Activated gamma-delta T cell treated with anti-CD3 and anti-CD28 coated beads, Interleukin-2, amount 50 U/mL, for 16 hours (primary cell): ENCODE data around the gene FNBP1L.
A peak's percentile ranks its signal among the peaks of the same experiment; 100 is the strongest.

Experiments used
- DNase-seq: peaks from one replicate; pipeline ENCODE4 v3.0.0-alpha.2; 2020; ENCODE audit warnings: low read depth

The FNBP1L gene

DNA sequence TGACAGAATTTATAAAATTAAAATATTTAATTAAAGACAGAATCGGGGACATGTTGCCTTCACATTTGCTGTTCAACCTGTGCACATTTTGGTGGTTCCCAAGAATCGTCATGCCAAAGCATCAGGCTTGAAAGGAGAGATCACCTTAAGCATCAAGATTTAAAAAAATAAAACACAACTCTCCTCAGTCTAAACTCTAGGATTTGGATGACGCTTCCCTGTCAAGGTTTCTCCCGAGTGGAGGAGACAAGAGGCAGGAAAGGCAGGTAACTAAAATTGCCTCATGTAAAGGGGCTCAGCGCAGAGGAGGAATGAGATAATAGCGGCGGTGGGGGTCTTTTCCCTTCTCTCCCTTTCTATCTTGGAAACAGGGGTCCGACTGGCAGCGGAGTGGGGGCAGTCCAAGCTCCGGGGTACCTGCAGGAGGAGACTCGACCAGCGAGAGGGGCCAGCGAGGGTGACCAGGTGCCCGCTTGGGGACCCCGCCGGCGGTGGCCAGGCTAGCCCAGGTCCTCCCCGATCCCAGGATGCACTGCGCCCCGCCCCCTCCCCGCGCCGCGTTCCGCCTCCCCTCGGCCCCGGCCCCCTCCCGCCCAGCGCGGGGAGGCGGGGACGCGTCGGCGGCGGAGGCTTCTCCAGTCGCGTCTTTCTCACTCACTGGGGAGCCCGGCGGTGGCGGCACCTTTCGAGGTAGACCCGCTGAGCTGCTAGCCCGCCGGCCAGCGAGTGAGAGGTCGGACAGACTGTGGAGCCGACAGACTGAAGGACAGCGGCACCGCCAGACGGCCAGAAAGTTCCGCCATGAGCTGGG is at the start of gene FNBP1L:
Gene FNBP1L, plus strand, starts transcription at position 638 of the 811 bp plus-strand sequence. Its CDS starts 164 bp downstream, at position 802.
- peak; percentile 17 for DNase-seq

GRCh38 chr1:93399781-93400180 is 48.1 kb upstream of the FNBP1L start:
- no peak for DNase-seq

- no peak for DNase-seq
Observed at GRCh38 chr1:93408203-93408602, 39.7 kb upstream of the FNBP1L start.

- DNase-seq = no peak
Observed at GRCh38 chr1:93411000-93411399, 36.9 kb upstream of the FNBP1L start.

DNA sequence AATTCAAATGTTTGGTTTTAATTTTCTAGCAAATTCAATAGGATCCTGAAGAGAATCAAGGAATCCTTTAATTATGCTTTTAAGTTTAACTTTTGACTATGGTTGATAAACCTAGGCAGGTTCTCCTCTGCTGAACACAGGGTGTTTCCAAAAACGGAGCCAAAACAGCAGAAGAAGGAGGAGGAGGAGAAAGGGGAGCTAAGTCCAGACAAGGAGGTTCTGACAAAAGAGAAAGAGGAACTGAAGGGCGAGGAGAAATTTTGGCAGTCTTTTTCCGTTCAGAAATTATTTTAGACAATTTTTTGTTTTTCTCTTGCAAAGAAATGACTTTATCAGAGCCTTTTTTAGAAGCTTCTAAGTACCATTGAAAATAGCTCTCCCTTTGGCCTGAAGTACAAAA is 33.2 kb upstream of the FNBP1L start:
- no peak for DNase-seq

- no peak for DNase-seq
Observed at GRCh38 chr1:93415296-93415695, 32.6 kb upstream of the FNBP1L start.

GRCh38 chr1:93416183-93416582 is 31.7 kb upstream of the FNBP1L start:
- no peak for DNase-seq

- no peak for DNase-seq
Observed at GRCh38 chr1:93419344-93419743, 28.6 kb upstream of the FNBP1L start.

GRCh38 chr1:93420400-93420799 is 27.5 kb upstream of the FNBP1L start:
- no peak for DNase-seq

DNA sequence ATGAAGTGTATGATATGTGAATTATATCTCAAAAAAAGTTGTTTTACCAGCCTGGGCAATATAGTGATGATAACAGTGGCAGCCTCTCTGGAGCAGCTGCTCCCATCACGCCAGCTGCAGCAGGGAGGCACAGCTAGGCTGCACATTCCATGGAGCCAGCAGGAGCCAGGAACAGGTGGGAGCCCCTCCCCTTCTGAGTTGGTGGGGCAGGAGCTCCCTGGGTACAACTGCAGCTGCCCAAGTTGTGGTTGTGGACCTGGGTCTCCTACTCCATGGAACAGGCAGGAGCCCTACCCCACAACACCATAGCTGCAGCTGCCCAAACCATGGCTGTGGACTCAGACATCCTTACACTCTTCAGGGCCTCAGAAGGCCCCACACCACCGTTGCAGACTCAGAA is 21.7 kb upstream of the FNBP1L start:
- no peak for DNase-seq

- no peak for DNase-seq
Observed at GRCh38 chr1:93427656-93428055, 20.3 kb upstream of the FNBP1L start.

DNA sequence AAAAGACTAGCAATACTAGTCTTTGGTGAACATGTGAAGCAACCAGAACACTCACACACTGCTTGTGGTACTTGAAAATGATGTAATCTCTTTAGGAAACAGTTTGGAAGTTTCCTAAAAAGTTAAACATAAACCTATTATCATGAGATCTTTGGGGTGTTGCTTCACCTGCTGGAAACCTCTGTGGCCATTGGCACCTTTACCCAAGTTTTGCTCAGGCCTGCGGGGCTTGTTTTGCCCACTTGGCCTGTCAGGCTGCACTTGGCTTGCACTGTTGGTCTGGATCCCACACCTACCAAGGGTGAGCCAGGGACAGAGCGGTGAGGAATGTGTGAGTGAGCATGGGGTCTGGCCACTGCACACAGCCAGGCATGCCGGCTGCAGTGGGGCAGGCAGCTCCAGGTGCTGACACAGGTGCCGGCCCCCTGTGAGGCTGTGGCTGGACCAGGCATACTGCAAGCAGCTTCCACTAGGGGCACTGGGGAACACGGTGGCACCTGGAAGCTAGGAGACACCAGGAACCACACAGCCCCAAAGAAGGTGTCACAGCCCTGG is 14.4 kb upstream of the FNBP1L start:
- DNase-seq = no peak

DNA sequence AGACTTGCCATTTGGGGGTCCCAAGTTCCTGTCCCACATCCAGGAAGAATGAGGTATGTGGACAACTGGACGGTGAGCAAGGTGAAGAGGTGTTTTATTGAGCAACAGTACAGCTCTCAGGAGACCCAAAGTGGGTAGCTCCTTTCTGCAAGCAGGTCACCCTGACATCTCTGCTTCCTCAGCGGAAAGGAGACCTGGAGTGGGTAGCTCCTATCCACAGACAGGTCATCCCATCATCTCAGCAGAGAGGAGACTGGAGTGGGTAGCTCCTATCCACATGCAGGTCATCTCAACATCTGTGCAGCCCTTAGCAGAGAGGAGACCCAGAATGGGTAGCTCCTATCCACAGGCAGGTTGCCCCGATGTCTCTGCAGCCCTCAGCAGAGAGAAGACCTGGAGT is 13.8 kb upstream of the FNBP1L start:
- DNase-seq = no peak

GRCh38 chr1:93434987-93435386 is 12.9 kb upstream of the FNBP1L start:
- DNase-seq = no peak

GRCh38 chr1:93435443-93435842 is 12.5 kb upstream of the FNBP1L start:
- DNase-seq = no peak

GRCh38 chr1:93436496-93436895 is 11.4 kb upstream of the FNBP1L start:
- DNase-seq = no peak

GRCh38 chr1:93437976-93438605 is 9.8 kb upstream of the FNBP1L start:
- DNase-seq = no peak

DNA sequence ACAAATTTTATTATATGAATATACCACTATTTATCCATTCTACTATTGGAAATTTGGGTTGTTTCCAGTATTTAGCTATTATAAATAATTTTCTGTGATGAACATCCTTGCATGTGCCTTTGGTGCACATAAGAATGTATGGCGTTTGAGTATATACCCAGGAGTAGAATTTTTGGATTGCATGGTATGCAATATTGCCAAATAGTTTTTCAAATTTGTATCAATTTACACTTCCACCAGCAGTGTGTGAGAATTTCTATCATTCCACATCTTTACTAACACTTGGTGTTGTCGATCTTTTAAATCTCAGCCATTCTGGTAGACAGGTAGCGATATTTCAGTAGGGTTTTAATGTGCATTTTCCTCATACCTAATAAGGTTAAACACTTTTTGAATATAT is 9.2 kb upstream of the FNBP1L start:
- DNase-seq = no peak

DNA sequence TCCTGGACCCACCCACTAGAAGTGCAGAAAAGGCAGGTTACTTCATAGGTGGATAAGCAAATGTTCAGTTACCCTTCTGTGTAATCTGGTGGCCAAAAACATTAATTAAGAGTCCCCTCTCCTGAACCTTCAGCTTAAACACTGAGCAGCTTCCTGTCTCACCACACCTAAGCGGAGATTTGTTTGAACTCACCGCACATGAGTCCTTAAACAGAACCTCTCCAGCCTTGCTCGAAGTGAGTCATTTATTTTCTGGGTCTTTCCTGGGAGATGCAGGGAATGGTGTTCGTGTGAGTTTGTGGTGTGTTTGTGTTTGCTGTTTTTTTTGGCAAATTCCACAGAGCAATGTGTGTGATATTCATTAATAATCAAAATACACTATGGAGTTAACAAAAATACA is 7.6 kb upstream of the FNBP1L start:
- DNase-seq = no peak

- DNase-seq = no peak
Observed at GRCh38 chr1:93440706-93441105, 7.2 kb upstream of the FNBP1L start.

GRCh38 chr1:93441589-93441988 is 6.3 kb upstream of the FNBP1L start:
- DNase-seq = no peak

DNA sequence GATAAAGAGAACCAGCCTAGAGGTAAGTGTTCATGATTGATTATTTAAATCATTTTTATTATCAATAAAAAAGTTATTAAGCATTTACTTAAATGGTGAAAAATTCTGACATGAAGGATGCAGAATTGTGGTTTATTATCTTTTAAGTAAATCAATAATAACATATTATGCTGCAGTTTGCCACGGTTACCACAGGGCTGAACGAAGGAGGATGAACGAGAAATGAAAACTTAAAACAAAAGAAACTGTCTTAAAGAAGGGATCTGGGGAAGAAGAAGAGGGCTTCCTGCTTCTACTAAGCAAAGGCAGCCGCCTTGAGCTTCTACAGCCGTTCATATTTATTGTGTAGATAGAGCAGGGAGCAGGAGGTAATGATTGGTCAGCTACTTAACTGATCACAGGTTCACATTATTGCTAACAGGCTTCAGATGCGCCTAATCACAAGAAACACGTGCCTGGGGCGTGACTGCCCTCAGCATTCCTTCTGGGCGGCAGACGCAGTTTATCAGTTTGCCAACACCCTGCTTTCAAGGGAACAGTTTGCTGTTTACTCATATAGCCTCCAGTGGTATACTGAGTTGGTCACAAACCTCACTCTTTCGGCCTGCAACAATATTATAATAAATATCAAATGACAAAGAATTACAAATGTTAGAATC is 5.8 kb upstream of the FNBP1L start:
- no peak for DNase-seq

DNA sequence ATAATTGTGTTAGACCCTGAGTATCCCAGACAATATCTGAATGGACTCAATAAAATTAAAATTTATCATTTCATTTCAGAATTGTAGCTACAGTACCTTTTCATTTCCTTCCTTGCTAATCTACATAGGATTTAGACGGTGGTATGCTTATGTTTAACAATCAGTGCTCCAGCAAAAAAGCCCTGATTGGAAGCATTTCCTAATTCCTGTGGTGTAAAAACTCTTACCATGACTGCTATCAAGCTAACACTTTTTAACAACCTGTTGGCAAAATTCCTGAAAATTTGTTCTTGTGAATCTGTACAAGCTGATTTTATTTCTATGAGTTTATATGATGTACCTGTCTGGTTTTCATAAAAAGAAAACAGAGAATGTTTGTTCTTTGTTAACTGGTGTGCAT is 5.2 kb upstream of the FNBP1L start:
- no peak for DNase-seq
